Prostate gland (tissue), 2 donors: ENCODE measurements around the gene SMAP2.

Experiments used
- POLR2A ChIP-seq: fragments of 450-650 bp; IDR thresholded peaks from one replicate; pipeline ENCODE4 v1.6.1; 2016; ENCODE audit warnings: antibody characterized with exemption, mild to moderate bottlenecking
- POLR2AphosphoS5 ChIP-seq: sonication (generic); formaldehyde crosslinking; IDR thresholded peaks from one replicate; pipeline ENCODE4 v1.6.1; 2017; ENCODE audit warnings: antibody characterized with exemption
- TF ChIP-seq, protein P1 (sequence below), 4 experiments: fragments of 200-600 bp in 2 of 4; fragments of 450-650 bp in 2 of 4; sonication (generic) in 2 of 4; IDR thresholded peaks; 1 replicate in 3 of 4; 2 replicates in 1 of 4; pipeline ENCODE4 v1.5.1; 2016 to 2019; ENCODE audit warnings: antibody characterized with exemption in 4 of 4, mild to moderate bottlenecking in 2 of 4, moderate library complexity in 2 of 4

DNA sequence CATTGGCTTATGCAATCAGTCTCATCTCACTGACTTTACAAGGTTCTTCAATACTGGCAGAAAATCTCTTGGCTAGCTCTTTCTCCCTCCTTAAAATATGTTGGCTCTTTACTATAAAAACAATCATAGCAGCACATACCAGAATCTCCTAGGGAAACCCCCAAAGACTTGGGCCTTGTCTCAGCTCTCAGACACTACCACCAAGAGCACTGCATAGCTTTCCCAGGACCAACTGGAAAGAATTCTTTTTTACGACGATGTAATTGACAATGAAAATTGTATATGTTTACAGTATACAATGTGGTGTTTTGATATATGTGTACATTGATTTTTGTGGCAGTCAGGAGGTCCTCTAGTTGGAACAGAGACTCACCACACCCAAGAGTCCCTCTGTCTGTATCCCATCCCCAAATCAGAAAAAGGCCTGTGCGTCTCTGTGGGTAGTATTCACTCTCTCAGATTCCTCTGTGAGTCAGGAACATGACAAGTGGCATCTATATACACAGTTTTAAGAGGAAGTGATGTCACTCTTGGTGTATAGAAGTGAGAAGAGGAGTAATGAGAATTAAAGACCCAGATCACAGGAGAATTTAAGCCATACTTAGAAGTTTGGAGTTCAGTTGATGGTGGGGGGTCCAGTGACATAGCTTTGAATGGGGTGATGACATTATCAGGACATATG, 21.1 kb downstream of the SMAP2 start:
- TF ChIP-seq, protein P1, sequence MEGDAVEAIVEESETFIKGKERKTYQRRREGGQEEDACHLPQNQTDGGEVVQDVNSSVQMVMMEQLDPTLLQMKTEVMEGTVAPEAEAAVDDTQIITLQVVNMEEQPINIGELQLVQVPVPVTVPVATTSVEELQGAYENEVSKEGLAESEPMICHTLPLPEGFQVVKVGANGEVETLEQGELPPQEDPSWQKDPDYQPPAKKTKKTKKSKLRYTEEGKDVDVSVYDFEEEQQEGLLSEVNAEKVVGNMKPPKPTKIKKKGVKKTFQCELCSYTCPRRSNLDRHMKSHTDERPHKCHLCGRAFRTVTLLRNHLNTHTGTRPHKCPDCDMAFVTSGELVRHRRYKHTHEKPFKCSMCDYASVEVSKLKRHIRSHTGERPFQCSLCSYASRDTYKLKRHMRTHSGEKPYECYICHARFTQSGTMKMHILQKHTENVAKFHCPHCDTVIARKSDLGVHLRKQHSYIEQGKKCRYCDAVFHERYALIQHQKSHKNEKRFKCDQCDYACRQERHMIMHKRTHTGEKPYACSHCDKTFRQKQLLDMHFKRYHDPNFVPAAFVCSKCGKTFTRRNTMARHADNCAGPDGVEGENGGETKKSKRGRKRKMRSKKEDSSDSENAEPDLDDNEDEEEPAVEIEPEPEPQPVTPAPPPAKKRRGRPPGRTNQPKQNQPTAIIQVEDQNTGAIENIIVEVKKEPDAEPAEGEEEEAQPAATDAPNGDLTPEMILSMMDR (IDR thresholded peaks at IDR 0.05), result no peak
- no peak for TF ChIP-seq POLR2AphosphoS5
- no peak for TF ChIP-seq POLR2A
